Measurements from ENCODE around the gene NGFR. TPM values are rescaled to one million over a fixed set of nuclear protein-coding genes. Genes with fewer than 3 reads are reported as not detected.
A peak's percentile ranks its signal among the peaks of the same experiment; 100 is the strongest.

The NGFR gene
- polyA plus RNA-seq, 1 experiment, result not detected

- CTCF ChIA-PET, result interaction anchor here (0.6 to 4.6 kb wide), 10 partner anchors 10 to 154 kb away, joined by 3 to 25 read pairs (median 4); no protein-coding TSS in a partner anchor
- no peak for DNase-seq (ENCODE audit: low read depth, low spot score)
- H3K4me3 ChIP-seq (ENCODE audit: low read depth, low read length), result no peak overlapping the region
- H3K27me3 ChIP-seq (ENCODE audit: control insufficient read depth, insufficient read depth, low read length), result peaks cover 62% of the 10 kb centered on the region
- POLR2A ChIA-PET, result no interaction called here
- no peak overlapping the region for H3K27ac ChIP-seq (ENCODE audit: low read depth, low read length)
- no peak for TF ChIP-seq CTCF (IDR thresholded peaks at IDR 0.05; ENCODE audit: low read depth, low read length)
- no peaks in the 10 kb centered on the region; the same call in 1 of the 2 replicates for H3K9me3 ChIP-seq (ENCODE audit: control insufficient read depth, insufficient read depth, low read length)
These were observed 719 bp downstream of the NGFR start for GRCh38 chr17:49495842-49496182.

GRCh38 chr17:49496183-49496866 is 1.2 kb downstream of the NGFR start:
- Histone ChIP-seq H3K27me3 (ENCODE audit: control insufficient read depth, insufficient read depth, low read length) (peaks cover 62% of the 10 kb centered on the region), H3K4me3 (ENCODE audit: low read depth, low read length) (no peak overlapping the region), H3K27ac (ENCODE audit: low read depth, low read length) (no peak overlapping the region), H3K9me3 (ENCODE audit: control insufficient read depth, insufficient read depth, low read length) (no peaks in the 10 kb centered on the region; the same call in 1 of the 2 replicates)
- POLR2A ChIA-PET, result no interaction called here
- CTCF ChIA-PET, result interaction anchor here (0.6 to 4.6 kb wide), 10 partner anchors 9 to 155 kb away, joined by 3 to 25 read pairs (median 4); no protein-coding TSS in a partner anchor
- no peak for DNase-seq (ENCODE audit: low read depth, low spot score)
- peak; percentile 58 for TF ChIP-seq CTCF (IDR thresholded peaks at IDR 0.05; ENCODE audit: low read depth, low read length)

GRCh38 chr17:49496867-49497147 is 1.7 kb downstream of the NGFR start:
- no peak overlapping the region for H3K4me3 ChIP-seq (ENCODE audit: low read depth, low read length)
- no peak for TF ChIP-seq CTCF (IDR thresholded peaks at IDR 0.05; ENCODE audit: low read depth, low read length)
- no peak overlapping the region for H3K27ac ChIP-seq (ENCODE audit: low read depth, low read length)
- H3K9me3 ChIP-seq (ENCODE audit: control insufficient read depth, insufficient read depth, low read length), result no peaks in the 10 kb centered on the region; the same call in 1 of the 2 replicates
- ChIA-PET CTCF (interaction anchor here (1.0 to 4.6 kb wide), 9 partner anchors 9 to 61 kb away, joined by 3 to 25 read pairs (median 3); no protein-coding TSS in a partner anchor), POLR2A (no interaction called here)
- peaks cover 63% of the 10 kb centered on the region for H3K27me3 ChIP-seq (ENCODE audit: control insufficient read depth, insufficient read depth, low read length)
- DNase-seq (ENCODE audit: low read depth, low spot score), result no peak

GRCh38 chr17:49497148-49498028 is 2.3 kb downstream of the NGFR start:
- Histone ChIP-seq H3K4me3 (ENCODE audit: low read depth, low read length) (no peak overlapping the region), H3K27me3 (ENCODE audit: control insufficient read depth, insufficient read depth, low read length) (peaks cover 69% of the 10 kb centered on the region), H3K27ac (ENCODE audit: low read depth, low read length) (no peak overlapping the region), H3K9me3 (ENCODE audit: control insufficient read depth, insufficient read depth, low read length) (no peaks in the 10 kb centered on the region; the same call in 1 of the 2 replicates)
- ChIA-PET POLR2A (no interaction called here), CTCF (interaction anchor here (0.6 to 4.6 kb wide), 10 partner anchors 8 to 61 kb away, joined by 3 to 25 read pairs (median 3); no protein-coding TSS in a partner anchor)
- DNase-seq (ENCODE audit: low read depth, low spot score), result no peak
- no peak for TF ChIP-seq CTCF (IDR thresholded peaks at IDR 0.05; ENCODE audit: low read depth, low read length)
